HepG2 (cell line): ENCODE results near the gene ASAP2. TPM values are rescaled to one million over a fixed set of nuclear protein-coding genes. Genes with fewer than 3 reads are reported as not detected.

Experiments
- BCL6 ChIP-seq: IDR thresholded peaks from 2 replicates; pipeline ENCODE4 v1.6.1; 2016; ENCODE audit warnings: missing genetic modification reagents, missing compliant biosample characterization
- CREB1 ChIP-seq, 2 experiments: fragments of 450-650 bp in 1 of 2; IDR thresholded peaks; 2 replicates each; pipeline ENCODE4 v1.6.1; 2016 to 2017; ENCODE audit warnings: control low read depth in 1 of 2, mild to moderate bottlenecking in 1 of 2, missing compliant biosample characterization in 1 of 2, missing genetic modification characterization in 1 of 2
- MEIS2 ChIP-seq: sonication (generic); formaldehyde crosslinking; IDR thresholded peaks from 2 replicates; pipeline ENCODE4 v1.9.0; 2021; ENCODE audit warnings: mild to moderate bottlenecking, missing genetic modification reagents
- NFE2 ChIP-seq: sonication (generic); formaldehyde crosslinking; IDR thresholded peaks from 2 replicates; pipeline ENCODE4 v1.4.0; 2020; ENCODE audit warnings: missing genetic modification reagents
- TFDP1 ChIP-seq: IDR thresholded peaks from 2 replicates; pipeline ENCODE4 v1.6.1; 2016; ENCODE audit warnings: missing compliant biosample characterization, missing genetic modification reagents, borderline replicate concordance
- ZBTB49 ChIP-seq: sonication (generic); formaldehyde crosslinking; IDR thresholded peaks from 2 replicates; pipeline ENCODE4 v1.4.0; 2020; ENCODE audit warnings: missing genetic modification reagents, borderline replicate concordance
- ZC3H4 ChIP-seq: sonication (generic); formaldehyde crosslinking; IDR thresholded peaks from 2 replicates; pipeline ENCODE4 v1.4.0; 2020; ENCODE audit warnings: missing genetic modification reagents, borderline replicate concordance
- ZFY ChIP-seq: sonication (generic); formaldehyde crosslinking; IDR thresholded peaks from 2 replicates; pipeline ENCODE4 v1.4.0; 2020; ENCODE audit warnings: missing genetic modification reagents
- ZNF292 ChIP-seq: sonication (generic); formaldehyde crosslinking; IDR thresholded peaks from 2 replicates; pipeline ENCODE4 v1.8.1; 2022; ENCODE audit warnings: mild to moderate bottlenecking, low read depth, missing genetic modification reagents, borderline replicate concordance
- ZNF407 ChIP-seq: sonication (generic); formaldehyde crosslinking; IDR thresholded peaks from one replicate; pipeline ENCODE4 v1.5.1; 2020; ENCODE audit warnings: mild to moderate bottlenecking, missing genetic modification reagents; ENCODE audit errors: not compliant biosample characterization
- ZNF772 ChIP-seq: sonication (generic); formaldehyde crosslinking; IDR thresholded peaks from 2 replicates; pipeline ENCODE4 v1.5.0; 2020; ENCODE audit warnings: mild to moderate bottlenecking, missing genetic modification reagents
- polyA plus RNA-seq, 8 experiments: library from polyadenylated mRNA; depleted of rRNA in 3 of 8; stranded (reverse) in 7 of 8; unstranded in 1 of 8; fragments of >200 nt; fragmentation: Illumina TruSeq in 4 of 8; extraction: Trizol in 4 of 8; gene quantifications; 2 replicates each; pipeline versions ENCODE4 v1.2.1 to v1.2.3, GENCODE V29; 2011 to 2016; ENCODE audit warnings: low read depth in 4 of 8, missing spikeins in 1 of 8, mixed read lengths in 1 of 8; ENCODE audit not compliant: insufficient read depth in 1 of 8
- total RNA-seq, 5 experiments: library from RNA; depleted of rRNA; stranded (reverse); fragments of >200 nt; fragmentation: Illumina TruSeq; extraction: Trizol; gene quantifications; 2 replicates each; pipeline ENCODE4 v1.2.3, GENCODE V29; 2016; ENCODE audit warnings: low read depth in 1 of 5
- TF ChIP-seq, protein P1 (sequence below): sonication (generic); formaldehyde crosslinking; IDR thresholded peaks from 2 replicates; pipeline ENCODE4 v1.5.1; 2020; ENCODE audit warnings: missing genetic modification reagents, mild to moderate bottlenecking, borderline replicate concordance
- TF ChIP-seq, protein P2 (sequence below): sonication (generic); formaldehyde crosslinking; IDR thresholded peaks from 2 replicates; pipeline ENCODE4 v1.4.0; 2020; ENCODE audit warnings: missing genetic modification reagents

The ASAP2 gene
- total and polyA plus RNA-seq, 2 of the 13 experiments (the other 11 are each of a cell fraction or from before 2014, with no cell fraction given), result 7.3 to 22.3 TPM

DNA sequence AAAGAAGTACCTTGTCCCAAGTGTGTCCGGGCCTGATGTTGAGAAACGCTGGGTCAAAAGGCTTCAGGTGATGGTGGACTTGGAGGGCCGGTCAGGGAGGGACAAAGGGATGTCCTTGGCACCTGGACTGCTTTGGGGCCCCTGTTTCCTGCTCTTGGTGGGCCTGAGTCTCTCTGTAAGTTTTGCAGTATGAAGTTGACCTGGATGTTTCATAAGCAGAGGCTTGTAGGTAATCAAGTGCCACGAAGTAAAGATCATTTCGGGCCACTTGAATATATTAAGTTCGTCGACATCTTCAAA lies 29.4 kb downstream of the ASAP2 start (continued):
- TF ChIP-seq ZNF407 (CRISPR knock-in tag) (no peak), MEIS2 (CRISPR knock-in tag) (no peak), ZBTB49 (no peak), BCL6 (CRISPR knock-in tag) (0 out of 2 replicates have a peak, but pooled peaks have one; percentile 25), CREB1 (IDR thresholded peaks at IDR 0.05) (no peak), CREB1 (CRISPR knock-in tag; IDR thresholded peaks at IDR 0.05) (no peak), ZFY (CRISPR knock-in tag) (no peak), TFDP1 (CRISPR knock-in tag) (no peak), ZC3H4 (CRISPR knock-in tag) (0 out of 2 replicates have a peak, but pooled peaks have one; percentile 6), ZNF292 (CRISPR knock-in tag) (no peak), NFE2 (CRISPR knock-in tag) (no peak), ZNF772 (CRISPR knock-in tag) (no peak)
- TF ChIP-seq, protein P1, sequence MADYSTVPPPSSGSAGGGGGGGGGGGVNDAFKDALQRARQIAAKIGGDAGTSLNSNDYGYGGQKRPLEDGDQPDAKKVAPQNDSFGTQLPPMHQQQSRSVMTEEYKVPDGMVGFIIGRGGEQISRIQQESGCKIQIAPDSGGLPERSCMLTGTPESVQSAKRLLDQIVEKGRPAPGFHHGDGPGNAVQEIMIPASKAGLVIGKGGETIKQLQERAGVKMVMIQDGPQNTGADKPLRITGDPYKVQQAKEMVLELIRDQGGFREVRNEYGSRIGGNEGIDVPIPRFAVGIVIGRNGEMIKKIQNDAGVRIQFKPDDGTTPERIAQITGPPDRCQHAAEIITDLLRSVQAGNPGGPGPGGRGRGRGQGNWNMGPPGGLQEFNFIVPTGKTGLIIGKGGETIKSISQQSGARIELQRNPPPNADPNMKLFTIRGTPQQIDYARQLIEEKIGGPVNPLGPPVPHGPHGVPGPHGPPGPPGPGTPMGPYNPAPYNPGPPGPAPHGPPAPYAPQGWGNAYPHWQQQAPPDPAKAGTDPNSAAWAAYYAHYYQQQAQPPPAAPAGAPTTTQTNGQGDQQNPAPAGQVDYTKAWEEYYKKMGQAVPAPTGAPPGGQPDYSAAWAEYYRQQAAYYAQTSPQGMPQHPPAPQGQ (CRISPR knock-in tag), result no peak
- TF ChIP-seq, protein P2, sequence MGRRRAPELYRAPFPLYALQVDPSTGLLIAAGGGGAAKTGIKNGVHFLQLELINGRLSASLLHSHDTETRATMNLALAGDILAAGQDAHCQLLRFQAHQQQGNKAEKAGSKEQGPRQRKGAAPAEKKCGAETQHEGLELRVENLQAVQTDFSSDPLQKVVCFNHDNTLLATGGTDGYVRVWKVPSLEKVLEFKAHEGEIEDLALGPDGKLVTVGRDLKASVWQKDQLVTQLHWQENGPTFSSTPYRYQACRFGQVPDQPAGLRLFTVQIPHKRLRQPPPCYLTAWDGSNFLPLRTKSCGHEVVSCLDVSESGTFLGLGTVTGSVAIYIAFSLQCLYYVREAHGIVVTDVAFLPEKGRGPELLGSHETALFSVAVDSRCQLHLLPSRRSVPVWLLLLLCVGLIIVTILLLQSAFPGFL (CRISPR knock-in tag), result no peak
